Smooth muscle cell (in vitro differentiated cells): ENCODE measurements around the gene CPB2. TPM values are rescaled to one million over a fixed set of nuclear protein-coding genes. Genes with fewer than 3 reads are reported as not detected.

Experiments used
- DNase-seq: peaks from one replicate; lab custom pipeline; 2025; ENCODE audit not compliant: unreplicated experiment; lab: John Stamatoyannopoulos, UW
- H2AFZ ChIP-seq: fragments of 200-600 bp; sonication (generic); 2 replicates; pipeline ENCODE4 v1.6.0; 2016; ENCODE audit warnings: antibody characterized with exemption, low read depth, mild to moderate bottlenecking
- H3F3A ChIP-seq: fragments of 200-600 bp; sonication (generic); 2 replicates; pipeline ENCODE4 v1.6.0; 2017; ENCODE audit warnings: antibody characterized with exemption, low read depth
- H3K27ac ChIP-seq: fragments of 200-600 bp; sonication (generic); 2 replicates; pipeline ENCODE4 v1.5.1; 2016; ENCODE audit warnings: low read depth, mild to moderate bottlenecking
- H3K27me3 ChIP-seq: fragments of 200-600 bp; sonication (generic); 2 replicates; pipeline ENCODE4 v1.6.1; 2016; ENCODE audit warnings: low read depth, mild to moderate bottlenecking
- H3K36me3 ChIP-seq: fragments of 200-600 bp; sonication (generic); 2 replicates; pipeline ENCODE4 v1.5.1; 2016; ENCODE audit warnings: low read depth
- H3K4me1 ChIP-seq: fragments of 200-600 bp; sonication (generic); 2 replicates; pipeline ENCODE4 v1.5.1; 2016; ENCODE audit warnings: low read depth
- H3K4me2 ChIP-seq: fragments of 200-600 bp; sonication (generic); 2 replicates; pipeline ENCODE4 v1.6.0; 2016; ENCODE audit warnings: mild to moderate bottlenecking
- H3K4me3 ChIP-seq: fragments of 200-600 bp; sonication (generic); 2 replicates; pipeline ENCODE4 v1.5.1; 2016; ENCODE audit warnings: mild to moderate bottlenecking
- H3K79me2 ChIP-seq: fragments of 200-600 bp; sonication (generic); 2 replicates; pipeline ENCODE4 v1.6.0; 2016; ENCODE audit warnings: low read depth, mild to moderate bottlenecking
- H3K9ac ChIP-seq: fragments of 200-600 bp; sonication (generic); 2 replicates; pipeline ENCODE4 v1.6.0; 2016; ENCODE audit warnings: low read depth
- H3K9me3 ChIP-seq: fragments of 200-600 bp; sonication (generic); replicated peaks from 2 replicates; pipeline ENCODE4 v1.5.1; 2016; ENCODE audit warnings: low read depth
- H4K20me1 ChIP-seq: fragments of 200-600 bp; sonication (generic); 2 replicates; pipeline ENCODE4 v1.6.0; 2016; ENCODE audit warnings: low read depth
- WGBS: methylation state at CpG from one replicate; pipeline ENCODE4 v1.1.7; 2016; ENCODE audit warnings: low lambda C conversion rate; 5-methylcytosine and 5-hydroxymethylcytosine counted together
- polyA plus RNA-seq: library from polyadenylated mRNA; unstranded; fragments of >200 nt; fragmentation: Nextera tagmentation; extraction: Ambion mirVana; gene quantifications from 2 replicates; pipeline ENCODE4 v1.2.1, GENCODE V29; 2016
- total RNA-seq: library from RNA; depleted of rRNA; stranded (reverse); fragments of >200 nt; gene quantifications from 2 replicates; pipeline ENCODE4 v1.2.3, GENCODE V29; 2014
- TF ChIP-seq, protein P1 (sequence below): fragments of 200-600 bp; sonication (generic); IDR thresholded peaks from 2 replicates; pipeline ENCODE4 v1.5.1; 2017; ENCODE audit warnings: borderline replicate concordance, mild to moderate bottlenecking, antibody characterized with exemption; ENCODE audit not compliant: insufficient read depth, poor library complexity, severe bottlenecking

Gene CPB2, protein sequence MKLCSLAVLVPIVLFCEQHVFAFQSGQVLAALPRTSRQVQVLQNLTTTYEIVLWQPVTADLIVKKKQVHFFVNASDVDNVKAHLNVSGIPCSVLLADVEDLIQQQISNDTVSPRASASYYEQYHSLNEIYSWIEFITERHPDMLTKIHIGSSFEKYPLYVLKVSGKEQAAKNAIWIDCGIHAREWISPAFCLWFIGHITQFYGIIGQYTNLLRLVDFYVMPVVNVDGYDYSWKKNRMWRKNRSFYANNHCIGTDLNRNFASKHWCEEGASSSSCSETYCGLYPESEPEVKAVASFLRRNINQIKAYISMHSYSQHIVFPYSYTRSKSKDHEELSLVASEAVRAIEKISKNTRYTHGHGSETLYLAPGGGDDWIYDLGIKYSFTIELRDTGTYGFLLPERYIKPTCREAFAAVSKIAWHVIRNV
- total RNA-seq, result not detected in 2 replicates
- polyA plus RNA-seq, result 0.09 TPM in 1 of 2 replicates, not detected in the other

- Histone ChIP-seq H3F3A (no peaks in the 10 kb centered on the region), H3K4me2 (no peak within 1 kb of the TSS), H3K36me3 (no peaks in the 10 kb centered on the region), H3K4me1 (no peaks in the 10 kb centered on the region), H3K79me2 (no peaks in the 10 kb centered on the region), H3K27me3 (no peaks in the 10 kb centered on the region), H3K4me3 (no peak within 1 kb of the TSS), H3K27ac (no peak within 1 kb of the TSS), H4K20me1 (no peaks in the 10 kb centered on the region), H3K9me3 (no peaks in the 10 kb centered on the region), H3K9ac (no peak within 1 kb of the TSS), H2AFZ (no peak within 1 kb of the TSS)
- no peak for DNase-seq
- TF ChIP-seq, protein P1, sequence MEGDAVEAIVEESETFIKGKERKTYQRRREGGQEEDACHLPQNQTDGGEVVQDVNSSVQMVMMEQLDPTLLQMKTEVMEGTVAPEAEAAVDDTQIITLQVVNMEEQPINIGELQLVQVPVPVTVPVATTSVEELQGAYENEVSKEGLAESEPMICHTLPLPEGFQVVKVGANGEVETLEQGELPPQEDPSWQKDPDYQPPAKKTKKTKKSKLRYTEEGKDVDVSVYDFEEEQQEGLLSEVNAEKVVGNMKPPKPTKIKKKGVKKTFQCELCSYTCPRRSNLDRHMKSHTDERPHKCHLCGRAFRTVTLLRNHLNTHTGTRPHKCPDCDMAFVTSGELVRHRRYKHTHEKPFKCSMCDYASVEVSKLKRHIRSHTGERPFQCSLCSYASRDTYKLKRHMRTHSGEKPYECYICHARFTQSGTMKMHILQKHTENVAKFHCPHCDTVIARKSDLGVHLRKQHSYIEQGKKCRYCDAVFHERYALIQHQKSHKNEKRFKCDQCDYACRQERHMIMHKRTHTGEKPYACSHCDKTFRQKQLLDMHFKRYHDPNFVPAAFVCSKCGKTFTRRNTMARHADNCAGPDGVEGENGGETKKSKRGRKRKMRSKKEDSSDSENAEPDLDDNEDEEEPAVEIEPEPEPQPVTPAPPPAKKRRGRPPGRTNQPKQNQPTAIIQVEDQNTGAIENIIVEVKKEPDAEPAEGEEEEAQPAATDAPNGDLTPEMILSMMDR, result no peak
- WGBS, result 96% methylated on average over 4 of the region's 4 CpGs
Observed at GRCh38 chr13:46104868-46105267, at the start of gene CPB2. TSS of gene CPB2 (minus strand) at chr13:46105033. CDS start at chr13:46105009, 24 bp downstream.

GRCh38 chr13:46154136-46154801 lies 49.4 kb upstream of the CPB2 start:
- Histone ChIP-seq H3K79me2 (no peaks in the 10 kb centered on the region), H3K4me1 (no peaks in the 10 kb centered on the region), H3K27ac (no peak overlapping the region), H3F3A (no peaks in the 10 kb centered on the region), H3K36me3 (no peaks in the 10 kb centered on the region), H3K4me2 (no peak overlapping the region), H4K20me1 (no peaks in the 10 kb centered on the region), H3K4me3 (no peak overlapping the region), H3K27me3 (no peaks in the 10 kb centered on the region), H3K9me3 (no peaks in the 10 kb centered on the region), H3K9ac (no peak overlapping the region), H2AFZ (no peak overlapping the region)
- TF ChIP-seq, protein P1, result no peak
- WGBS, result 79% methylated on average over 7 of the region's 7 CpGs
- no peak for DNase-seq

DNA sequence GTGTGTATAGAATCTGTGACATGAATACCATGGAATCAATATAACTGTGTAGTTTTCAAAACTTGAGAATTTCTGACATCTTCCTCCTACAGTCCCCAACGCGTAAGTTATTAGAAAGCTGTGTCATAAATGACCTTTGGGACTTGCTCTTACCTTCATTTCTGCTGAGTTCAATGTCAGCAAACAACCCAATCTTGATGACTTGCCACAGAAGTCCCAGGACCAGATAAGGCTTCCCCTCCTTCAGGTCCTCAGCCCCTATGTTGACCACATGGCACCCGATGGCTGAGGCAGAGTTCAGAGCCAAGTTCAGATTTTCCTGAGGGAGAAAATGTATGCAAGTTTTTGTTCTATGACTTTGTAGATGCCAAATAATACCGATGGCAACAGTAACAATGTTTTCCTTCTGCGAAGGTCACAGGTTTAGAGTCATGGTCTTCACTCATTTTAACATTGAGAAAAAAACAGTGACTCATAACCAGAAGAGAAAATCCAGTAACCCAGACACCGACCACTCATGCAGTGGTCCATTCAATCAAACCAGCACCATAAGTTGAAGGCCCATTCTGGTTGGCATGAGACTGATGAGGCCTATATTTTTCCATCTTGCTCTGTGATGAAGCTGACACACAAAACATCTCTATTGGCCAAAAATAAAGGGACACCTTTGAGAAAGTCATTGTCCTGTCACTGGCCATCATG lies 47.9 kb upstream of the CPB2 start:
- no peaks in the 10 kb centered on the region for H3K4me1 ChIP-seq
- TF ChIP-seq, protein P1, result no peak
- DNase-seq, result no peak
- H3K79me2 ChIP-seq, result no peaks in the 10 kb centered on the region
- no peak overlapping the region for H3K4me3 ChIP-seq
- no peaks in the 10 kb centered on the region for H4K20me1 ChIP-seq
- H3K9ac ChIP-seq, result no peak overlapping the region
- H3K27me3 ChIP-seq, result no peaks in the 10 kb centered on the region
- H3K9me3 ChIP-seq, result no peaks in the 10 kb centered on the region
- H3F3A ChIP-seq, result no peaks in the 10 kb centered on the region
- WGBS, result 99% methylated on average over 6 of the region's 6 CpGs
- H3K4me2 ChIP-seq, result no peak overlapping the region
- H3K36me3 ChIP-seq, result no peaks in the 10 kb centered on the region
- H3K27ac ChIP-seq, result no peak overlapping the region
- no peak overlapping the region for H2AFZ ChIP-seq
